Upper lobe of left lung (tissue), 4 donors: ENCODE data around the gene UNC13D.

Experiments
- CTCF ChIP-seq, 6 experiments: fragments of 450-650 bp in 4 of 6; fragments of 200-600 bp in 2 of 6; sonication (generic) in 2 of 6; IDR thresholded peaks; one replicate each; pipeline ENCODE4 v1.5.1; 2016 to 2019; ENCODE audit warnings: antibody characterized with exemption in 6 of 6
- EP300 ChIP-seq, 4 donors: sonication (generic); formaldehyde crosslinking; IDR thresholded peaks; one replicate each; pipeline ENCODE4 v1.5.1; 2017; ENCODE audit warnings: antibody characterized with exemption in 4 of 4, control low read depth in 2 of 4
- POLR2A ChIP-seq, 4 donors: fragments of 450-650 bp; IDR thresholded peaks; one replicate each; pipeline ENCODE4 v1.5.1; 2016 to 2017; ENCODE audit warnings: antibody characterized with exemption in 4 of 4, mild to moderate bottlenecking in 2 of 4
- POLR2AphosphoS5 ChIP-seq, 2 donors: sonication (generic); formaldehyde crosslinking; IDR thresholded peaks; one replicate each; pipeline ENCODE4 v1.5.1; 2017; ENCODE audit warnings: antibody characterized with exemption in 2 of 2

- TF ChIP-seq CTCF (IDR thresholded peaks at IDR 0.05) (peak; percentile 50 to 67 (median 62)), EP300 (IDR thresholded peaks at IDR 0.05) (peak in 1 of 4 donors; percentile 34), POLR2AphosphoS5 (IDR thresholded peaks at IDR 0.05) (peak; percentile 39 to 72), POLR2A (IDR thresholded peaks at IDR 0.05) (no peak)
Observed at GRCh38 chr17:75848523-75849278, 4.5 kb upstream of the UNC13D start.
